Measurements from ENCODE around the gene PLXNA4.

- TF ChIP-seq CTCF (optimal IDR thresholded peaks at IDR 0.05 in 1 of 3, IDR thresholded peaks at IDR 0.05 in 1 of 3, conservative IDR thresholded peaks at IDR 0.05 in 1 of 3; ENCODE audit: extremely low read depth in 1 of 3, insufficient read depth in 2 of 3, low read length in 3 of 3) (no peak), EZH2 (IDR thresholded peaks at IDR 0.05; ENCODE audit: low read length) (no peak)
Measured at GRCh38 chr7:132243463-132243862, 332.8 kb downstream of the PLXNA4 start.

Data from keratinocyte (primary cell).